Left ventricle myocardium superior (tissue), 1 donor: ENCODE data around the gene PLA2G12A. TPM values are rescaled to one million over a fixed set of nuclear protein-coding genes. Genes with fewer than 3 reads are reported as not detected.
"Not testable (repeated sequence)": the region's sequence is repeated elsewhere in the genome, so short reads cannot be mapped to it uniquely, and the experiment has no call there.

Source experiments
- ATAC-seq: fragments of 200-7000 bp; cut with Tn5 transposase; one replicate; pipeline ENCODE4 v1.9.1; 2020; ENCODE audit warnings: mild to moderate bottlenecking, moderate library complexity
- DNase-seq: peaks from one replicate; pipeline ENCODE4 v3.0.0-alpha.2; 2020
- intact Hi-C: fragments of 100-400 bp; cut with micrococcal nuclease; formaldehyde crosslinking; loops from one replicate; pipeline ENCODE4 v1.11.0; 2022
- total RNA-seq: library from RNA; stranded (reverse); fragmentation: NEBNext Ultra II Directional; extraction: Animal tissue kit (Norgen Biotek cat#: 25700); gene quantifications from one replicate; pipeline ENCODE4 v1.2.1, GENCODE V29; 2021
- donor health status: DM: no; HTN: yes; CAD: no; lungs with severe emphysema.

The PLA2G12A gene
- total RNA-seq, 1 donor from 2014 or later = 73.7 TPM

DNA sequence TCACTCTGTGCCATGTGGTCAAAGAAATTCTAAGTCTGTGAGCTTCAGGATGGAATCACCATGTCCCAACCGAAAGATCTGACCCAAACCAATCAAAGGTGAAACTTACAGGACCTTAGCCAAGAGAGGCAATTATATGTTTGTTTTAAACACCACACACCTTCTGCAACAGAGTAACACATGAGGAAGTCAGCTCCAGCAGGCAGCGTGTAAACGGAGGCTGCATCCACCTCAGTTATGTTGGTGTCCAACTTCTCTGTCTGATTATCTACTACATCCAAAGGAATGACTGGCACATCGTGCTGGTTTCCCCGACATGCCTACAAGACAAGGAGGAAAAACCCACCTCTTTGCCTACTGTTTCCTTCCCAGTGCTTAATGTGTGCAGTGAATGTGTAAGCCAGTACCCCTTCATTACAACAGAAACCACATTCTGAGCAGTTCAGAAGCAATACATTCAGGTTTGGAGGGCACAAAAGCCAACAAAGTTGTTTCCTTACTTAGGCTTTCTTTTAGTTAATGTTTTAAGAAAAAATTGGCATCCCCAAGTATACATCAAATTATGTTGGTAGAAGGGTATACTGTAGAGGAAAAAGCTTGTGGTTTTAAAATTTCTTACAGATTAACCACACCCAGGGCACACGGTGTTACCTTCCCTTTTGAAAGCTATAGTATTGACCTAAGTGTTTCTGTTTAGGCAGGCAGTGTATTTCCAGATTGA lies 39.0 kb downstream of the PLA2G12A start:
- ATAC-seq = no peak
- DNase-seq = no peak
- intact Hi-C loops = no loop called here

GRCh38 chr4:109684727-109685126 lies 45.1 kb downstream of the PLA2G12A start:
- intact Hi-C loops = no loop called here
- no peak for DNase-seq
- no peak for ATAC-seq

- ATAC-seq (no peak), DNase-seq (no peak)
- intact Hi-C loops = no loop called here
These were observed 46.1 kb downstream of the PLA2G12A start for GRCh38 chr4:109683621-109684253.

DNA sequence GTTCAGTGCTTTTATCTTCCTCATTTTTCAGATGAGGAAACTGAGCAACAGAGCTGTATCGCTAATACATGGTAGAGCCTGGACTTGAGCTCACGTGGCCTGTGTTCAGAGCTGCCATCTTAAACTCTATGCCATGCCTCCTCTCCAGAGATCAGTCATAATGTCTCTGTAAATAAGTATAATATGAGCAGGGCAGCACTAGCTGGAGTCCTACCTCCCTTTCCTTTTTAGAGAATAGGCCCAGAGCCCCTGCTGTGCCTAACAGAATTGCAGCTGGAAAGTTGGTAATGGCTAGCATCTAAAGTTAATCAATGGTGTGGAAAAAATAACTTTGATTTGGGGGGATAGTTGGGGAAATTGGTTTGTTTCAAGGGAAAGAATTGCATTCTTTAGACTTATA lies 47.0 kb downstream of the PLA2G12A start:
- intact Hi-C loops = no loop called here
- no peak for ATAC-seq
- no peak for DNase-seq

DNA sequence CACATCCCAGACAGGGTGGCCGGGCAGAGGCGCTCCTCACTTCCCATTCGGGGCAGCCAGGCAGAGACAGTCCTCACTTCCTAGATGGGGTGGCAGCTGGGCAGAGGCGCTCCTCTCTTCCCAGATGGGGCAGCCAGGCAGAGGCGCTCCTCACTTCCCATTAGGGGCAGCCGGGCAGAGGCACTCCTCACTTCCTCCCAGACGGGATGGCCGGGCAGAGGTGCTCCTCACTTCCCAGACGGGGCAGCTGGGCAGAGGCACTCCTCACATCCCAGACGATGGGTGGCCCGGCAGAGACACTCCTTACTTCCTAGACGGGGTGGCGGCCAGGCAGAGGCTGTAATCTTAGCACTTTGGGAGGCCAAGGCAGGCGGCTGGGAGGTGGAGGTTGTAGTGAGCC lies 50.9 kb downstream of the PLA2G12A start:
- DNase-seq, intact Hi-C loops, ATAC-seq: not testable (repeated sequence)

- ATAC-seq, intact Hi-C loops, DNase-seq: not testable (repeated sequence)
These were observed 51.4 kb downstream of the PLA2G12A start for GRCh38 chr4:109678472-109678871.

DNA sequence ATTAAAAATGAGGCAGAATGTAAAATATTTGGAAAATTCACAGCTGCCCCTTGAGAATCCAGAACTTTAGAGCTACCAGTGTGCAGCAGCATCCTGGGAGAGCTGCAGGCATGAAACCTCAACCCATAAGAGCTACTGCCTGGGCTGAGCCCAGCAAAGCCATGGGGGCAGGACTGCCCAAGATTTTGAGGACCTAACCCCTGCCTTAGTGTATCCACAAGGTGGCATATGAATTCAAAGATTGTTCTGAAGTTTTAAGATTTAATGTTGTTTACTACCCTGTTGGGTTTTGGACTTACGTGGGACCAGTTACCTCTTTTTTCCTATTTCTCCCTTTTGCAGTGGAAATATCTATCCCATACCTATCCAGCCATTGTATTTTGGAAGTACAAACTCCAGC lies 53.0 kb downstream of the PLA2G12A start:
- DNase-seq = no peak
- intact Hi-C loops = no loop called here
- no peak for ATAC-seq

DNA sequence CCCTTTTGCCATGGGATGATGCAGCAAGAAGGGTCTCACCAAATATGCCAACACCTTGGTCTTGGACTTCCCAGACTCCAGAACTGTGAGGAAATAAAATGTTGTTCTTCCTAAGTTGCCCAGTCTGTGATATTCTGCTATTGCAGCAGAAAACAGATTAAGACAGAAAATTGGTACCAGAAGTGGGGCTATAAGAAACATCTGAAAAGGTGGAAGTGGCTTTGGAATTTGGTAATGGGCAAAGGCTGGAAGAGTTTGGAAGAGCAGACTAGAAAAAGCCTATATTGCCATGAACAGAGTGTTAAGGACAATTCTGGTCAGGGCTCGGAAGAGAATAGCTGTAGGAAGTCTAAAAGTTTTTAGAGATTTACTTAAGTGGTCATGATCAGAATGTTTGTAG lies 54.0 kb downstream of the PLA2G12A start:
- intact Hi-C loops = no loop called here
- DNase-seq (no peak), ATAC-seq (no peak)

DNA sequence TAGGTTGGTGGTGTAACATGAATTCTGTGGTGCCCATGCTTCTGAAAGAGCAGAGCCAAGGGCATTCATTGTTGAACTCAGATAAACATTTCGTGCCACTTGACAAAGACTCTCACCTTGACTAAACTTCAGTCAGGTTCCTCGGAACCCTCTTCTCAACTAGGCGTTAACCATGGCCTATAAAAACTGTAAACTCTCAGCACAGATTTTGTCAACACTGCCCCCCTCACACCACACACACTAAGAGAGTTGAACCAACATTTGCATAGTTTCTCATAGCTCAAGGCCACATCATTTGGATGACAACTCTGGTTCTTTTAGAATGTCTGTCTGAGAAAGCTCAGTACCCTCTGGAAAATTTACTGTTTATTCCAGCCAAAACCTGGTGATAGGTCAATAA lies 54.7 kb downstream of the PLA2G12A start:
- intact Hi-C loops = no loop called here
- no peak for ATAC-seq
- DNase-seq = no peak

GRCh38 chr4:109673303-109673702 lies 56.6 kb downstream of the PLA2G12A start:
- ATAC-seq = no peak
- intact Hi-C loops = no loop called here
- DNase-seq = no peak

DNA sequence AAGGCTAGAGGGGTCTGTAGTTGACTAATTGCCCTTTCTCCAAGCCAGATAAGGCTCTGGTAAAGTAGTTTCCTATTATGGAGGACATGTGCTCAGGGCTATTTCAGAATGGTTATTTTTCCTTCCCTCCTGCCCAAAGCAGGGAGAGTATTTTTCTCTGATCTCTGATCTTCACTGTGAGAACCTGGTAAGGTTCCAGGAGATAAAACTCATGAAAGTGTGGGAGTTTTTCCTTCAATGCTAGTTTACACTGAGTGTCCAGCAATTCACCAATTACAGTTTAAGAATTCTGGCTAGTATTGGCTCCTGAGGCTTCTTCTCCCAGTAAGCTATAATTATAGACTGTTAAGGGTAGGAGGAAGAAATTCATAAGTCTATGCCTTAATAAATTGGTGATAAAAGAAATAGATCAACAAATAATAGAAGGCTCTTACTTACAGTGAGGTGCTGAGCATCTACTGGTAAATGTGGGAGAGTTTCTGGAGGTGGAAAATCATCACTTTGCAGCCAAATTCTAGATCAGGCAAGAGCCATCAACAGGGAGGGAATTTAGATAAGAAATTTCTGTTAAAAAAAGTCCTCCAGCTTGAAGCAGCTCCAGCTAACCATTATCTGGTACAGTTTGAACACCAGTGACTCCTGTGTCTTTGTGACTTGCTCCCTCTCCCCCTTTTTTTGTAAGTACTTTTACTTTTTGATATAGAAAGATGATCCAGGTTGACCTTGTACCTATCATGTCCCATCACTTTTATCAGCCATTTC lies 57.5 kb downstream of the PLA2G12A start:
- intact Hi-C loops = no loop called here
- DNase-seq (no peak), ATAC-seq (no peak)

- DNase-seq (no peak), ATAC-seq (no peak)
- intact Hi-C loops = no loop called here
These were observed 58.5 kb downstream of the PLA2G12A start for GRCh38 chr4:109671350-109671749.

GRCh38 chr4:109665783-109666485 lies 63.9 kb downstream of the PLA2G12A start:
- DNase-seq = no peak
- intact Hi-C loops = no loop called here
- ATAC-seq = no peak

DNA sequence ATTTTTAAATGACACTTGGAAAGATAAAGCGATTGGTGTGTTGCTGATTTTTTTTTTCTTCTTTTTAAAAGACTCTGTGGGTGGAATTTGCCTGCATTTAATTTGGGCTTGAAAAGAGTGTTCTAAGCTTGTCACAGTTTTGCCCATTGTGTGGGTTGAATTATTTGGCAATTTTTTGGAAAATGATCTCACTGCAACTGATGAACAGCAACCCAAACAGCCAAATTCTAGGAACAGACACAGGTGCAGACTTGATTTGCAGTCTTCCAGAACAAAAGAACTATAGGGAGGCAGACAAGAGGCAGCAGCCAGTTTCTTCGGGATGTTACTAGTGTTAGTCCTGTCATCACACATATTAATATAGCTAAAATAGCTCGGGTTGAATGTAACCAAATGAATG lies 67.1 kb downstream of the PLA2G12A start:
- DNase-seq = no peak
- no peak for ATAC-seq
- intact Hi-C loops = no loop called here

DNA sequence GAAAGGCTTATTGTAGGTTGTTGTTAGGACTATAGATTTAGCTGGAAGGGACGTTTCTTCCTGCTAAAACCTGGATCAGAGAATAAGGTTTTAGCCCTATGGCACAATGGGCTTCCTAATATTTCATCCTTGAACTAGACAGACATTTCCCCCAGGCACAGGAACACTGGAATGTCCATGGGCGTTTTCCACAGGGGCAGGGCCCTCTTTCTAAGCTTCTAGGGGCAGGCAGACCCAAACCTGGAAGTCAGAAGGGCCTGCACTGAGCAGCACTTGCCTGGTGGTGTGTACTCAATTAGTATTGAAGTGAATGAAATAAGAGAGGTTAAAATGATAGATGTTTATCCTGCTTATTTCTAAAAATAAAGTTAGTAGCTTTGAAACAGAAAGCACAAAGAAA lies 67.8 kb downstream of the PLA2G12A start:
- ATAC-seq (no peak), DNase-seq (no peak)
- intact Hi-C loops = no loop called here

Other genes starting within 250 kb of the PLA2G12A start
- gene MCUB, start 169.8 kb downstream of the PLA2G12A start, total RNA-seq = 3.5 TPM
- gene CASP6, start 26.6 kb downstream of the PLA2G12A start, total RNA-seq = 7.1 TPM
- 11.6 TPM for gene CFI, start 71.9 kb upstream of the PLA2G12A start, total RNA-seq
- gene GAR1, start 85.7 kb upstream of the PLA2G12A start, total RNA-seq = 9.2 TPM
- not detected for gene RRH, start 97.9 kb upstream of the PLA2G12A start, total RNA-seq
- gene LRIT3, start 118.0 kb upstream of the PLA2G12A start, total RNA-seq = not detected
- gene EGF, start 182.8 kb upstream of the PLA2G12A start, total RNA-seq = 12.3 TPM